DND-41 (cell line): ENCODE results near the gene SNURF.
"Not testable (repeated sequence)": the region's sequence is repeated elsewhere in the genome, so short reads cannot be mapped to it uniquely, and the experiment has no call there.

Experiments
- ATAC-seq: fragments of 200-7000 bp; cut with Tn5 transposase; 3 replicates; pipeline ENCODE4 v1.9.1; 2021; ENCODE audit warnings: low read depth; ENCODE audit not compliant: insufficient read depth
- DNase-seq: peaks from one replicate; pipeline ENCODE4 v3.0.0-alpha.2; 2020
- H2AFZ ChIP-seq: 2 replicates; pipeline ENCODE4 v1.6.0; 2012; ENCODE audit warnings: low read depth, low read length
- H3K27ac ChIP-seq: 2 replicates; pipeline ENCODE4 v1.5.1; 2012; ENCODE audit warnings: low read length, inconsistent platforms
- H3K27me3 ChIP-seq: fragments of 200-600 bp; sonication (generic); 2 replicates; pipeline ENCODE4 v1.6.0; 2012; ENCODE audit warnings: low read length, mild to moderate bottlenecking, inconsistent platforms; ENCODE audit not compliant: insufficient read depth, poor library complexity
- H3K36me3 ChIP-seq: 2 replicates; pipeline ENCODE4 v1.5.1; 2012; ENCODE audit warnings: low read length, inconsistent platforms; ENCODE audit not compliant: insufficient read depth
- H3K4me1 ChIP-seq: 2 replicates; pipeline ENCODE4 v1.5.1; 2012; ENCODE audit warnings: mild to moderate bottlenecking, low read length; ENCODE audit not compliant: insufficient read depth
- H3K4me2 ChIP-seq: 2 replicates; pipeline ENCODE4 v1.6.0; 2012; ENCODE audit warnings: mild to moderate bottlenecking, moderate library complexity, low read length, inconsistent platforms; ENCODE audit not compliant: insufficient read depth
- H3K4me3 ChIP-seq, 2 experiments: fragments of 200-600 bp in 1 of 2; shearing (Covaris generic) in 1 of 2; 2 replicates each; pipeline ENCODE4 v1.5.1; 2012 to 2016; ENCODE audit warnings: inconsistent platforms in 2 of 2, low read length in 2 of 2, mild to moderate bottlenecking in 2 of 2, low read depth in 1 of 2, moderate library complexity in 1 of 2
- H3K79me2 ChIP-seq: 2 replicates; pipeline ENCODE4 v1.6.0; 2012; ENCODE audit warnings: low read length, inconsistent platforms; ENCODE audit not compliant: insufficient read depth
- H3K9ac ChIP-seq: 2 replicates; pipeline ENCODE4 v1.6.0; 2012; ENCODE audit warnings: low read depth, mild to moderate bottlenecking, inconsistent platforms, low read length, moderate library complexity
- H3K9me3 ChIP-seq: 2 replicates; pipeline ENCODE4 v1.5.1; 2012; ENCODE audit warnings: low read length, moderate library complexity, mild to moderate bottlenecking, inconsistent platforms; ENCODE audit not compliant: insufficient read depth, severe bottlenecking
- H4K20me1 ChIP-seq: 2 replicates; pipeline ENCODE4 v1.6.0; 2012; ENCODE audit warnings: low read length; ENCODE audit not compliant: insufficient read depth
- CTCF ChIP-seq: IDR thresholded peaks from 2 replicates; pipeline ENCODE4 v1.5.1; 2012; ENCODE audit warnings: borderline replicate concordance, low read length, moderate library complexity, mild to moderate bottlenecking; ENCODE audit not compliant: poor library complexity, severe bottlenecking; ENCODE audit errors: extremely low read depth
- EZH2 ChIP-seq: IDR thresholded peaks from 3 replicates; pipeline ENCODE4 v1.6.1; 2012; ENCODE audit warnings: borderline replicate concordance, low read depth, mild to moderate bottlenecking, moderate library complexity, low read length, inconsistent platforms; ENCODE audit not compliant: severe bottlenecking

The SNURF gene

GRCh38 chr15:24919446-24919845 is 35.3 kb upstream of the SNURF start:
- peaks cover 20% of the 10 kb centered on the region for H3K4me1 ChIP-seq
- peaks cover 4% of the 10 kb centered on the region for H3K9me3 ChIP-seq
- H3K36me3 ChIP-seq, result no peaks in the 10 kb centered on the region
- H2AFZ ChIP-seq, result no peak overlapping the region
- no peak for TF ChIP-seq EZH2
- no peak for TF ChIP-seq CTCF
- H3K4me3 ChIP-seq, result no peak overlapping the region
- no peak overlapping the region for H3K27ac ChIP-seq
- H3K27me3 ChIP-seq, result peaks cover 16% of the 10 kb centered on the region
- H4K20me1 ChIP-seq, result 0 out of 2 replicates have a peak, but pooled peaks cover 5% of the 10 kb centered on the region
- DNase-seq (no peak), ATAC-seq (no peak)
- no peak overlapping the region for H3K4me2 ChIP-seq
- H3K9ac ChIP-seq, result no peak overlapping the region
- no peaks in the 10 kb centered on the region for H3K79me2 ChIP-seq

GRCh38 chr15:24922781-24923180 is 32.0 kb upstream of the SNURF start:
- H3K79me2 ChIP-seq, H3K27ac ChIP-seq, DNase-seq, H3K4me2 ChIP-seq, H3K9ac ChIP-seq, H3K4me3 ChIP-seq, H2AFZ ChIP-seq, ATAC-seq, H3K9me3 ChIP-seq, H3K36me3 ChIP-seq, H3K4me1 ChIP-seq, H4K20me1 ChIP-seq: not testable (repeated sequence)
- H3K27me3 ChIP-seq, result peaks cover 16% of the 10 kb centered on the region

- H3K4me3 ChIP-seq, result no peak overlapping the region
- H3K9ac ChIP-seq, result no peak overlapping the region
- no peaks in the 10 kb centered on the region for H3K79me2 ChIP-seq
- H3K4me1 ChIP-seq, result no peaks in the 10 kb centered on the region
- ATAC-seq (no peak), DNase-seq (no peak)
- TF ChIP-seq CTCF, result no peak
- TF ChIP-seq EZH2, result no peak
- H3K27ac ChIP-seq, result no peak overlapping the region
- H3K4me2 ChIP-seq, result no peak overlapping the region
- peaks cover 16% of the 10 kb centered on the region for H3K27me3 ChIP-seq
- H2AFZ ChIP-seq, result no peak overlapping the region
- H3K9me3 ChIP-seq, result no peaks in the 10 kb centered on the region
- H3K36me3 ChIP-seq, result no peaks in the 10 kb centered on the region
- 0 out of 2 replicates have a peak, but pooled peaks cover 5% of the 10 kb centered on the region for H4K20me1 ChIP-seq
These were observed 30.6 kb upstream of the SNURF start for GRCh38 chr15:24924153-24924552.

- no peaks in the 10 kb centered on the region for H3K36me3 ChIP-seq
- no peak for DNase-seq
- H3K4me2 ChIP-seq, result no peak overlapping the region
- ATAC-seq, result no peak
- no peak overlapping the region for H3K27ac ChIP-seq
- H2AFZ ChIP-seq, result no peak overlapping the region
- no peaks in the 10 kb centered on the region for H3K9me3 ChIP-seq
- H3K4me3 ChIP-seq, result no peak overlapping the region
- no peak for TF ChIP-seq EZH2
- TF ChIP-seq CTCF, result no peak
- no peaks in the 10 kb centered on the region for H3K4me1 ChIP-seq
- peaks cover 13% of the 10 kb centered on the region for H3K27me3 ChIP-seq
- no peak overlapping the region for H3K9ac ChIP-seq
- no peaks in the 10 kb centered on the region for H3K79me2 ChIP-seq
- 0 out of 2 replicates have a peak, but pooled peaks cover 5% of the 10 kb centered on the region for H4K20me1 ChIP-seq
These were observed 30.2 kb upstream of the SNURF start for GRCh38 chr15:24924621-24925020.

- H3K36me3 ChIP-seq, ATAC-seq, H3K4me3 ChIP-seq, DNase-seq, H4K20me1 ChIP-seq, H3K9me3 ChIP-seq, H3K4me1 ChIP-seq, H3K9ac ChIP-seq, H3K27ac ChIP-seq, H3K27me3 ChIP-seq, H3K79me2 ChIP-seq, H3K4me2 ChIP-seq, H2AFZ ChIP-seq: not testable (repeated sequence)
These were observed 22.7 kb upstream of the SNURF start for GRCh38 chr15:24931874-24932732.
